Activated CD4-positive, alpha-beta T cell treated with anti-CD3 and anti-CD28 coated beads for 36 hours (primary cell): Measurements from ENCODE around the gene RASSF4. TPM values are rescaled to one million over a fixed set of nuclear protein-coding genes. Genes with fewer than 3 reads are reported as not detected.
A peak's percentile ranks its signal among the peaks of the same experiment; 100 is the strongest.
"Not testable (repeated sequence)": the region's sequence is repeated elsewhere in the genome, so short reads cannot be mapped to it uniquely, and the experiment has no call there.

Source experiments
- ATAC-seq: fragments of 200-7000 bp; cut with Tn5 transposase; one replicate; pipeline ENCODE4 v1.10.0; 2021; ENCODE audit warnings: mild to moderate bottlenecking, moderate library complexity
- CTCF ChIA-PET: fragments of 350-600 bp; sonication (Branson Sonifier 250); formaldehyde crosslinking; loops from one replicate; lab custom pipeline; 2021; ENCODE audit warnings: antibody characterized with exemption; lab: Charles Lee
- POLR2A ChIA-PET: fragments of 350-600 bp; sonication (Branson Sonifier 250); formaldehyde crosslinking; loops from one replicate; lab custom pipeline; 2021; ENCODE audit warnings: antibody characterized with exemption, inconsistent platforms; lab: Charles Lee
- DNase-seq: peaks from one replicate; pipeline ENCODE4 v3.0.0-alpha.2; 2020
- H3K27ac Mint-ChIP-seq: one replicate; pipeline ENCODE4 v1.8.0; 2021; ENCODE audit warnings: mixed read lengths
- H3K27me3 Mint-ChIP-seq: one replicate; pipeline ENCODE4 v1.8.0; 2021; ENCODE audit warnings: mixed read lengths
- H3K36me3 Mint-ChIP-seq: one replicate; pipeline ENCODE4 v1.8.0; 2021; ENCODE audit warnings: low read depth, mixed read lengths
- H3K4me1 Mint-ChIP-seq: one replicate; pipeline ENCODE4 v1.8.0; 2021; ENCODE audit warnings: mixed read lengths
- H3K4me3 Mint-ChIP-seq: one replicate; pipeline ENCODE4 v1.8.0; 2021; ENCODE audit warnings: mild to moderate bottlenecking, moderate library complexity, mixed read lengths
- H3K9me3 Mint-ChIP-seq: one replicate; pipeline ENCODE4 v1.8.0; 2021; ENCODE audit warnings: low read depth, mixed read lengths
- intact Hi-C, 2 experiments: fragments of 100-400 bp; cut with DNase I in 1 of 2; cut with micrococcal nuclease in 1 of 2; formaldehyde crosslinking; loops; one replicate each; pipeline versions ENCODE4 v1.14.2 to v1.15.1; 2022 to 2024; cut with DNase I, micrococcal nuclease
- total RNA-seq, 2 experiments: library from RNA; stranded (reverse); gene quantifications; one replicate each; pipeline ENCODE4 v1.2.3, GENCODE V29; 2021

Gene RASSF4
- total RNA-seq, 2 experiments from 2014 or later = 1.0 to 1.3 TPM

- ChIA-PET CTCF (interaction anchor here (0.6 to 1.7 kb wide), 3 partner anchors 11 to 267 kb away, joined by 3 to 5 read pairs (median 4); no protein-coding TSS in a partner anchor), POLR2A (no interaction called here)
- no peak overlapping the region for H3K4me3 Mint-ChIP-seq
- ATAC-seq (no peak), DNase-seq (no peak)
- no peak overlapping the region for H3K27ac Mint-ChIP-seq
- no peaks in the 10 kb centered on the region for H3K27me3 Mint-ChIP-seq
- intact Hi-C loops = loop anchor here (10.0 kb wide), 3 partner anchors 228 to 988 kb away; no protein-coding TSS in a partner anchor
- peaks cover 36% of the 10 kb centered on the region for H3K36me3 Mint-ChIP-seq
- peaks cover 20% of the 10 kb centered on the region for H3K9me3 Mint-ChIP-seq
- H3K4me1 Mint-ChIP-seq = peaks cover 9% of the 10 kb centered on the region
Observed at GRCh38 chr10:45006276-45007030, 46.9 kb downstream of the RASSF4 start.

- Mint-ChIP-seq H3K9me3 (peaks cover 11% of the 10 kb centered on the region), H3K36me3 (peaks cover 19% of the 10 kb centered on the region), H3K4me3 (no peak overlapping the region), H3K27me3 (no peaks in the 10 kb centered on the region), H3K4me1 (no peaks in the 10 kb centered on the region), H3K27ac (no peak overlapping the region)
- ATAC-seq = peak; percentile 79
- POLR2A ChIA-PET = no interaction called here
- intact Hi-C loops = loop anchor here (1.0 to 10.0 kb wide), 5 partner anchors 226 to 986 kb away; no protein-coding TSS in a partner anchor
- CTCF ChIA-PET = interaction anchor here (0.9 to 1.7 kb wide), 5 partner anchors 9 to 228 kb away, joined by 3 to 4 read pairs (median 3); no protein-coding TSS in a partner anchor
- peak; percentile 20 for DNase-seq
Observed at GRCh38 chr10:45008524-45009161, 49.0 kb downstream of the RASSF4 start.

GRCh38 chr10:45014557-45014956 is 55.0 kb downstream of the RASSF4 start:
- H3K4me3 Mint-ChIP-seq, intact Hi-C loops, ATAC-seq, DNase-seq, H3K27me3 Mint-ChIP-seq, H3K36me3 Mint-ChIP-seq, CTCF ChIA-PET, POLR2A ChIA-PET, H3K9me3 Mint-ChIP-seq, H3K27ac Mint-ChIP-seq, H3K4me1 Mint-ChIP-seq: not testable (repeated sequence)

- Mint-ChIP-seq H3K4me1 (no peaks in the 10 kb centered on the region), H3K36me3 (peaks cover 2% of the 10 kb centered on the region), H3K27ac (no peak overlapping the region), H3K9me3 (no peaks in the 10 kb centered on the region), H3K27me3 (peaks cover 4% of the 10 kb centered on the region), H3K4me3 (no peak overlapping the region)
- intact Hi-C loops = no loop called here
- POLR2A ChIA-PET = no interaction called here
- ATAC-seq (no peak), DNase-seq (no peak)
- CTCF ChIA-PET = no interaction called here
Observed at GRCh38 chr10:45015590-45015989, 56.0 kb downstream of the RASSF4 start.

DNA sequence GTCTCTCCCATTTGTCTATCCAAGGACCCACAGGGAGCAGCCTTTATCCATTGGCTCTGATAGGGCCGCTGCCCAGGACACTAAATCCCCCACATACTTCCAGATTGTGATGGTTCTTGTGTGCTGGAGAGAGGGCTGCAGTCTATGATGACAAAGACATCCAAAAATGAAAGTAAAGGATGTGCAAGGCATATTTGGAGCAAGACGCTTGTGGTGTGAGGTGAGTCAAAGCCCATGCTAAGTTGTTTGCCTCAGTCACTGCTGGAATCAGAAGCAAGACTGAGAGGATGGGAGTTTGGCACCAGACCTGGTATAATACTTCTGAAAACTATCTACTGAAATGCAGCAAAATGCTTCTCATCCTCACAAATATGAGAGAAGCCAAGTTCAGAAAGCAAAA is 63.8 kb downstream of the RASSF4 start:
- H3K27ac Mint-ChIP-seq = no peak overlapping the region
- H3K36me3 Mint-ChIP-seq = peaks cover 2% of the 10 kb centered on the region
- no peak for ATAC-seq
- no peak overlapping the region for H3K4me3 Mint-ChIP-seq
- no peaks in the 10 kb centered on the region for H3K4me1 Mint-ChIP-seq
- CTCF ChIA-PET = no interaction called here
- intact Hi-C loops = no loop called here
- H3K9me3 Mint-ChIP-seq = peaks cover 7% of the 10 kb centered on the region
- peaks cover 4% of the 10 kb centered on the region for H3K27me3 Mint-ChIP-seq
- no peak for DNase-seq
- POLR2A ChIA-PET = no interaction called here

DNA sequence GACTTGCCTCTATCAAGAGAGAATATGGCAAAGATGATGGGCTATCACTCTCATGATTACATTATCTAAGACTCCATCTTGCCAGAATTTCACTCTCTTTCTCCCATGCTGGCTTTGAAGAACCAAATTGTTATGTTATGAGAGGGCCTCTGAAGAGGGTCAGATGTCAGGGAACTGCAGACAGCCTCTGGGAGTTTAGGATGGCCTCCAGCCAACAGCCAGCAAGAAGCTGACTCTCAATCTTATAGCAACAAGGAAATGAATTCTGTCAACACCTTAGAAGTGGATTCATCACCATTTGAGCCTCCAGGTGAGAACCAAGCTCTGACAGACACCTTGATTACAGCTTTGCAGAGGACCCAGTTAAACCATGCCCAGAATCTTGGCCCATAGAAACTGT is 74.7 kb downstream of the RASSF4 start:
- ChIA-PET CTCF (no interaction called here), POLR2A (no interaction called here)
- Mint-ChIP-seq H3K4me3 (no peak overlapping the region), H3K27me3 (peaks cover 9% of the 10 kb centered on the region), H3K9me3 (peaks cover 18% of the 10 kb centered on the region), H3K4me1 (no peaks in the 10 kb centered on the region), H3K27ac (no peak overlapping the region), H3K36me3 (peaks cover 4% of the 10 kb centered on the region)
- ATAC-seq (no peak), DNase-seq (no peak)
- intact Hi-C loops = no loop called here

DNA sequence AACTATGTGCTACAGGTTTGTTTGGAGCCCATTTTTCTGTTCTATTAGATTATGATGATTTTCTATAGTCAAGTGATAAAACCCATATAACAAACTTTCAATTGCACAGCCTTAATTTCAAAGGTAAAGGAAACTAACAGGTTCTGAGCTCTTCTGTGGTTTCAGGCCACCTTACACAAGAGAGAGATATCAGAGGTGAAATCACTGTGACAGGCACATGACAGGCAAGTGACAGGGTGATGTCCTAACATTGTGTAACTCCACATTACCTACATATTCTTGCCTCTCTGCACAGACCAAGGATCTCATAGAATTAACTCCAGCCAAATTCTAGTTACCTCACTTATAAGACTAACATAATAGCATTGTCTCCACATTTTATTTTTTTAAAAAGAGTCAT is 76.1 kb downstream of the RASSF4 start:
- no peak overlapping the region for H3K4me3 Mint-ChIP-seq
- peaks cover 11% of the 10 kb centered on the region for H3K9me3 Mint-ChIP-seq
- intact Hi-C loops = no loop called here
- peaks cover 4% of the 10 kb centered on the region for H3K36me3 Mint-ChIP-seq
- ATAC-seq (no peak), DNase-seq (no peak)
- CTCF ChIA-PET = no interaction called here
- peaks cover 11% of the 10 kb centered on the region for H3K27me3 Mint-ChIP-seq
- no peak overlapping the region for H3K27ac Mint-ChIP-seq
- H3K4me1 Mint-ChIP-seq = no peaks in the 10 kb centered on the region
- POLR2A ChIA-PET = no interaction called here

DNA sequence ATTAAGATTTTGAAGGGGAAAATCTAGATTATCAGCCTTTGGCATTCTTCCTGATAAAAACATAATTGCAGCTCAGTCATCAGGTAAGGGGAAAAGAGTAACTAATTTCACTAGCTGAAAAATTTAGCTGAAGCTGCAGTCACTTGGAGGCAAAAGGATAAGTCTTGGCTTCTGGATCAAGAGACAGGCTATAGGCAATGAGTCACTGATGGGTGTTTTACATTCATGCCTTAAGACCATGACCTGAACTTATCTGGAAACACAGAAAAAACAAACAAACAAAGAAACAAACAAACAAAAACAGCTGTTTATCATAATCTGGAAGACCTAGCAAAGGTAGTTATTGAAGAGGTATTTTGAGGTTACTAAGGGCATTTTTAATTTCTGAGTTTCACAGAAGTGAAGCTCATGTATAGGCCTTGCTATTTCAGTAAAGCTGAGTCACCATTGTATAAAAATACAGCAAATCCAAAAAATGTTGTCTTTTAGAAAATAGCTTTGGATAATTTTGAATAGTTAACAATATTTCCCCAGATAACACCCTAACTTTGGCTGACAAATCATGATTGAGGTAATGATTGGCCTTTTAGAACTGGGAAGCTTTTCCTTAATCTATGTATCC is 81.4 kb downstream of the RASSF4 start:
- Mint-ChIP-seq H3K27ac (no peak overlapping the region), H3K36me3 (no peaks in the 10 kb centered on the region), H3K4me1 (no peaks in the 10 kb centered on the region), H3K27me3 (peaks cover 6% of the 10 kb centered on the region), H3K9me3 (no peaks in the 10 kb centered on the region), H3K4me3 (no peak overlapping the region)
- ChIA-PET POLR2A (no interaction called here), CTCF (interaction anchor here (2.1 kb wide), 1 partner anchor 10 kb away, joined by 6 read pairs; no protein-coding TSS in a partner anchor)
- DNase-seq = no peak
- intact Hi-C loops = no loop called here
- no peak for ATAC-seq

- POLR2A ChIA-PET = no interaction called here
- no peaks in the 10 kb centered on the region for H3K36me3 Mint-ChIP-seq
- H3K4me3 Mint-ChIP-seq = no peak overlapping the region
- CTCF ChIA-PET = no interaction called here
- no peak overlapping the region for H3K27ac Mint-ChIP-seq
- H3K27me3 Mint-ChIP-seq = peaks cover 4% of the 10 kb centered on the region
- no peaks in the 10 kb centered on the region for H3K4me1 Mint-ChIP-seq
- ATAC-seq = no peak
- DNase-seq = no peak
- H3K9me3 Mint-ChIP-seq = peaks cover 5% of the 10 kb centered on the region
- intact Hi-C loops = no loop called here
Observed at GRCh38 chr10:45044290-45044689, 84.7 kb downstream of the RASSF4 start.
